ENCODE measurements around the gene WSCD1. TPM values are rescaled to one million over a fixed set of nuclear protein-coding genes. Genes with fewer than 3 reads are reported as not detected.

Gene WSCD1
- total RNA-seq, 1 experiment from 2014 or later = not detected

GRCh38 chr17:6080711-6081430, 10.7 kb downstream of the WSCD1 start:
- DNase-seq (ENCODE audit: low spot score) = no peak
- in situ Hi-C loops (cut with HindIII; ENCODE audit: low sequenced_read_pairs) = no loop called here

- in situ Hi-C loops (cut with HindIII; ENCODE audit: low sequenced_read_pairs) = no loop called here
- DNase-seq (ENCODE audit: low spot score) = no peak
These were observed 12.2 kb downstream of the WSCD1 start for GRCh38 chr17:6082335-6082734.

GRCh38 chr17:6084311-6085161, 14.4 kb downstream of the WSCD1 start:
- DNase-seq (ENCODE audit: low spot score) = peak; percentile 45
- in situ Hi-C loops (cut with HindIII; ENCODE audit: low sequenced_read_pairs) = no loop called here

- in situ Hi-C loops (cut with HindIII; ENCODE audit: low sequenced_read_pairs) = no loop called here
- DNase-seq (ENCODE audit: low spot score) = no peak
These were observed 15.6 kb downstream of the WSCD1 start for GRCh38 chr17:6085812-6086211.

- no peak for DNase-seq (ENCODE audit: low spot score)
- in situ Hi-C loops (cut with HindIII; ENCODE audit: low sequenced_read_pairs) = no loop called here
These were observed 16.6 kb downstream of the WSCD1 start for GRCh38 chr17:6086603-6087400.

GRCh38 chr17:6088141-6088540, 18.0 kb downstream of the WSCD1 start:
- no peak for DNase-seq (ENCODE audit: low spot score)
- in situ Hi-C loops (cut with HindIII; ENCODE audit: low sequenced_read_pairs) = no loop called here

GRCh38 chr17:6090253-6090652, 20.1 kb downstream of the WSCD1 start:
- in situ Hi-C loops (cut with HindIII; ENCODE audit: low sequenced_read_pairs) = no loop called here
- no peak for DNase-seq (ENCODE audit: low spot score)

GRCh38 chr17:6092182-6092902, 22.2 kb downstream of the WSCD1 start:
- in situ Hi-C loops (cut with HindIII; ENCODE audit: low sequenced_read_pairs) = no loop called here
- peak; percentile 53 for DNase-seq (ENCODE audit: low spot score)

- DNase-seq (ENCODE audit: low spot score) = no peak
- in situ Hi-C loops (cut with HindIII; ENCODE audit: low sequenced_read_pairs) = no loop called here
These were observed 22.8 kb downstream of the WSCD1 start for GRCh38 chr17:6092903-6093468.

- in situ Hi-C loops (cut with HindIII; ENCODE audit: low sequenced_read_pairs) = no loop called here
- DNase-seq (ENCODE audit: low spot score) = no peak
These were observed 24.3 kb downstream of the WSCD1 start for GRCh38 chr17:6094453-6094852.

- DNase-seq (ENCODE audit: low spot score) = no peak
- in situ Hi-C loops (cut with HindIII; ENCODE audit: low sequenced_read_pairs) = no loop called here
These were observed 24.7 kb downstream of the WSCD1 start for GRCh38 chr17:6094926-6095325.

GRCh38 chr17:6095501-6095900, 25.3 kb downstream of the WSCD1 start:
- no peak for DNase-seq (ENCODE audit: low spot score)
- in situ Hi-C loops (cut with HindIII; ENCODE audit: low sequenced_read_pairs) = no loop called here

GRCh38 chr17:6096201-6097004, 26.2 kb downstream of the WSCD1 start:
- DNase-seq (ENCODE audit: low spot score) = no peak
- in situ Hi-C loops (cut with HindIII; ENCODE audit: low sequenced_read_pairs) = no loop called here

- DNase-seq (ENCODE audit: low spot score) = peak; percentile 63
- in situ Hi-C loops (cut with HindIII; ENCODE audit: low sequenced_read_pairs) = no loop called here
These were observed 26.8 kb downstream of the WSCD1 start for GRCh38 chr17:6097005-6097279.

- peak; percentile 32 for DNase-seq (ENCODE audit: low spot score)
- in situ Hi-C loops (cut with HindIII; ENCODE audit: low sequenced_read_pairs) = no loop called here
These were observed 28.1 kb downstream of the WSCD1 start for GRCh38 chr17:6098050-6098822.

- peak; percentile 29 for DNase-seq (ENCODE audit: low spot score)
- in situ Hi-C loops (cut with HindIII; ENCODE audit: low sequenced_read_pairs) = no loop called here
These were observed 28.6 kb downstream of the WSCD1 start for GRCh38 chr17:6098823-6099180.

GRCh38 chr17:6099492-6099891, 29.3 kb downstream of the WSCD1 start:
- no peak for DNase-seq (ENCODE audit: low spot score)

GRCh38 chr17:6100146-6100545, 30.0 kb downstream of the WSCD1 start:
- DNase-seq (ENCODE audit: low spot score) = no peak
- in situ Hi-C loops (cut with HindIII; ENCODE audit: low sequenced_read_pairs) = no loop called here

More at GRCh38 chr17:6099492-6099891, 29.3 kb downstream of the WSCD1 start:
- in situ Hi-C loops (cut with HindIII; ENCODE audit: low sequenced_read_pairs) = no loop called here
